Epithelial cell of proximal tubule (primary cell): ENCODE data around the gene MID1. TPM values are rescaled to one million over a fixed set of nuclear protein-coding genes. Genes with fewer than 3 reads are reported as not detected.

Experiments used
- DNase-seq: peaks from one replicate; pipeline ENCODE4 v3.0.0-alpha.2; 2011; ENCODE audit warnings: low read depth
- H3K4me3 ChIP-seq: 2 replicates; pipeline ENCODE4 v1.5.1; 2011; ENCODE audit warnings: low read depth, mild to moderate bottlenecking, low read length
- CTCF ChIP-seq: conservative IDR thresholded peaks from 2 replicates; pipeline ENCODE4 v1.5.1; 2012; ENCODE audit warnings: low read depth, mild to moderate bottlenecking, low read length
- total RNA-seq: library from RNA; depleted of rRNA; stranded (reverse); fragments of >200 nt; gene quantifications from 2 replicates; pipeline ENCODE4 v1.2.3, GENCODE V29; 2015

The MID1 gene
- total RNA-seq, result 9.7 and 11.7 TPM in 2 replicates

- DNase-seq, result no peak
- peak within 1 kb of the TSS; percentile 72 for H3K4me3 ChIP-seq
- TF ChIP-seq CTCF, result no peak
Measured at GRCh38 chrX:10620121-10620699, at the start of gene MID1. Gene MID1, minus strand, starts transcription at chrX:10620585. Its CDS starts 53,038 bp downstream, at chrX:10567547.

- no peak for TF ChIP-seq CTCF
- H3K4me3 ChIP-seq, result no peak overlapping the region
- DNase-seq, result no peak
Measured at GRCh38 chrX:10667143-10667542, 46.8 kb upstream of the MID1 start.

GRCh38 chrX:10666102-10666501 is 45.7 kb upstream of the MID1 start:
- no peak overlapping the region for H3K4me3 ChIP-seq
- DNase-seq, result no peak
- TF ChIP-seq CTCF, result no peak

GRCh38 chrX:10665681-10666080 is 45.3 kb upstream of the MID1 start:
- H3K4me3 ChIP-seq, result no peak overlapping the region
- TF ChIP-seq CTCF, result no peak
- DNase-seq, result no peak

GRCh38 chrX:10660171-10660570 is 39.8 kb upstream of the MID1 start:
- no peak for TF ChIP-seq CTCF
- DNase-seq, result no peak
- H3K4me3 ChIP-seq, result no peak overlapping the region

- TF ChIP-seq CTCF, result no peak
- no peak overlapping the region for H3K4me3 ChIP-seq
- no peak for DNase-seq
Measured at GRCh38 chrX:10656214-10656613, 35.8 kb upstream of the MID1 start.

GRCh38 chrX:10654960-10655359 is 34.6 kb upstream of the MID1 start:
- no peak for DNase-seq
- no peak for TF ChIP-seq CTCF
- no peak overlapping the region for H3K4me3 ChIP-seq
